AG08396 (cell line): ENCODE results near the gene CYSLTR2.
"Not testable (repeated sequence)": the region's sequence is repeated elsewhere in the genome, so short reads cannot be mapped to it uniquely, and the experiment has no call there.

Experiments used
- DNase-seq: peaks from one replicate; pipeline ENCODE4 v3.0.0; 2012; ENCODE audit warnings: low spot score, mixed read lengths

Gene CYSLTR2

DNA sequence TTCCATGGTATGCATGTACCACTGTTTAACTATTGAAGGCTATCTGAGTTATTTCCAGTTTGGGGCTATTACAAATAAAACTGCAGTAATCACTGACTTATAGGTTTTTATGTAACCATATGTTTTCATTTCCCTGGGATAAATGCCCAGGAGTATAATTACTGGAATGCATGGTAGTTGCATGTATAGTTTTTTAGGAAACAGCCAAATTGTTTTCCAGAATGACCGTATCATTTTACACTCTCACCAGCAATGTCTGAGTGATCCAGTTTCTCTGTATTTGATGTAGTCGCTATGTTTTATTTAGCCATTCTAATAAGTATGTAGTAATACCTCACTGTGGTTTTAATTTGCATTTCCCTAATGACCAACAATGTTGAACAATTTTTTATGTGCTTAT lies 42.0 kb downstream of the CYSLTR2 start:
- no peak for DNase-seq

DNA sequence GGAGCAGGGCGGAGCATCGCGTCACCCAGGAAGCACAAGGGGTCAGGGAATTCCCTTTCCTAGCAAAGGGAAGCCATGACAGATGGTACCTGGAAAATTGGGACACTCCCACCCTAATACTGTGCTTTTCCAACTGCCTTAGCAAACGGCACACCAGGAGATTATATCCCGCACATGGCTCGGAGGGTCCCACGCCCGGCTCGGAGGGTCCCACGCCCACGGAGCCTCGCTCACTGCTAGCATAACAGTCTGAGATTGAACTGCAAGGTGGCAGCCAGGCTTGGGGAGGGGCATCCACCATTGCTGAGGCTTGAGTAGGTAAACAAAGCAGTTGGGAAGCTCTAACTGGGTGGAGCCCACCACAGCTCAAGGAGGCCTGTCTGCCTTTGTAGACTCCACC lies 42.9 kb downstream of the CYSLTR2 start:
- not testable (repeated sequence) for DNase-seq

DNA sequence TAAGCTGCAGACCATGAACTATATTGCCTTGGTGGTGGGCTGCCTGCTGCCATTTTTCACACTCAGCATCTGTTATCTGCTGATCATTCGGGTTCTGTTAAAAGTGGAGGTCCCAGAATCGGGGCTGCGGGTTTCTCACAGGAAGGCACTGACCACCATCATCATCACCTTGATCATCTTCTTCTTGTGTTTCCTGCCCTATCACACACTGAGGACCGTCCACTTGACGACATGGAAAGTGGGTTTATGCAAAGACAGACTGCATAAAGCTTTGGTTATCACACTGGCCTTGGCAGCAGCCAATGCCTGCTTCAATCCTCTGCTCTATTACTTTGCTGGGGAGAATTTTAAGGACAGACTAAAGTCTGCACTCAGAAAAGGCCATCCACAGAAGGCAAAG lies 53.7 kb downstream of the CYSLTR2 start:
- no peak for DNase-seq

DNA sequence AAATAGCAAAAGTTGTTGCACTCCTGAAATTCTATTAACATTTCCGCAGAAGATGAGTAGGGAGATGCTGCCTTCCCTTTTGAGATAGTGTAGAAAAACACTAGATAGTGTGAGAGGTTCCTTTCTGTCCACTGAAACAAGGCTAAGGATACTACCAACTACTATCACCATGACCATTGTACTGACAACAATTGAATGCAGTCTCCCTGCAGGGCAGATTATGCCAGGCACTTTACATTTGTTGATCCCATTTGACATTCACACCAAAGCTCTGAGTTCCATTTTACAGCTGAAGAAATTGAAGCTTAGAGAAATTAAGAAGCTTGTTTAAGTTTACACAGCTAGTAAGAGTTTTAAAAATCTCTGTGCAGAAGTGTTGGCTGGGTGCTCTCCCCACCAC lies 55.0 kb downstream of the CYSLTR2 start:
- no peak for DNase-seq

DNA sequence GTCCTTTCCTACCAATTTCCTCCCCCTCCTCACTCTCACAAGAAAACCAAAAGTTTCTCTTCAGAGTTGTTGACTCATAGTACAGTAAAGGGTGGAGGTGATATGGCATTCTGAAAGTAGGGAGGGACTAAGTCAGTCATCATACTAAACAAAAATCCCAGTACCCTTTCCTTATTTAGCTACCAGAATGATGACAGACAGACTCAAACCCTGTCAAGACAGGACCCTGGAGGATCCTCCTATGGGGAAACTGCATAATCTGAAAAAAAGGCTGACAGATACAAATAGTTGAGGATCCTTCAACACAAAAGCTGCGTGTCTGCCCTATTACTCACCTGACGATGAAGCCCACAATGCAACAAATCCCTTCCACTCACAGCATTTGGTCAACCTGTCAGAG lies 55.5 kb downstream of the CYSLTR2 start:
- DNase-seq: no peak

DNA sequence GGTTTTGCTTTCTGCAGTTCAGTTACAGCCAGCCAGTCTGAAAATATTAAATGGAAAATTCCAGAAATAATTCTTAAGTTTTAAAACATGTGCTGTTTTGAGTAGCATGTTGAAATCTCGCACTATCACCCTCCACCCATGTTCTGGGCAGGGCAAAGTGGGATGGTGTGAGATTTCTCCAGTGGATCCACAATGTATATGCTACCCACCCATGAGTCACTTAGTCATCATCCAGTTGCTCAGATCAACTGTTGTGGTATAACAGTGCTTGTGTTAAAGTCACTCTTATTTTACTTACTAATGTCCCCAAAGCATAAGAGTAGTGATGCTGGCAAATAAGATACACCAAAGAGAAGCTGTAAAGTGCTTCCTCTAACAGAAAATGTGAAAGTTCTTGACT lies 56.4 kb downstream of the CYSLTR2 start:
- DNase-seq: no peak

DNA sequence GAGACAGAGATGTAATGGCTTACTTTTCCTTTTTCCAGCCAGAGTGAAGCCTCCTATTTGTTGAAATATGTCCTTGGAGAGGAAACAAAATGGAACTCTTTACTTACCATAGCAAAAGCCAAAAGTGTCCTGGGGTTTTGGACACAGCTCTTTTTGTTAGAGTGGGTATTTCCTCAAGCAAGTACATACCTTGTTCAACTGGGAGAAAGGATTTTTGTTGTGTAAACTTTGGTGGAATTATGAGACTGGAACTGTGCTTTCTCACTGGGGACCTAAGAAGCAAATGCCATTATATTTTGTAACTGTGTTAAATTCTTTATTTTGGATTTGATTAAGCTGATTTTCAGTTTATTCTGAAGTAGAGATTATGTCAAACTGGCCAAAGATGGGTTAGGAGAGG lies 58.4 kb downstream of the CYSLTR2 start:
- no peak for DNase-seq

DNA sequence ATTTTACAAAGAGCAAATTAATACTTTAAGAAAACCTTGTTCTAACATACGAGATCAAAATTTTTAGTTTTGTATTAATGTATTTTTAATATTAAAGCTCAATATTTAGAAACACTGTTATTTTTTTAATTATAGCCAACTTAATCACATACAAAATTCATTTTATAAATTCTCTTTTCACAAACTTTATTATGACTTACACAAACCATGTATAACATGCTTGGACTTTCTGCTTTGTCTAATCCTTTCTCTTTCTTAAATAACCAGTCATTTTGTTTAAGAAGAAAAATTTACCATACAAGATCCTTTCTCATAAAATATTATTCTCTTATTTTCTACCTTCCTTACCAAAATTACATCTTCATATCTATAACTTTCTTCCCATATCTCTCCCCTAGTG lies 62.2 kb downstream of the CYSLTR2 start:
- no peak for DNase-seq

DNA sequence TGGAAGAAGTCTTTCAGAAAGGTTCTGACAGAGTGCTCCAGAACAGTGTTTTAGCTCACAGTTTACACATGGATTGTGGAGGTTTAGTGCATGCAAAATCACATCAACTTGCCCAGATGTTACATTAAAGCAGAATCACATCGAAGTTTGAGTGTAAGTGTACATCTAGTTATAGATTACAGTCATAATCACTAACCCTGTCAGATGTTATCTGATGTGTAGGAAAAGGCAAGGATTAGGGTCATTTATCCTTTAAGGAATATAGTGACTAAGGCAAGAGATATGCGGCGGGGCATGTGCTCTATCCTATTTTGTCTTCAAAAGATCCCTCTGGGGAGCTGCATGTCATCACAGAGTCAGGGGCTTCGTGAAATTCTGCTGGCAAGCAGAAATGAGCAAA lies 66.9 kb downstream of the CYSLTR2 start:
- DNase-seq: no peak

DNA sequence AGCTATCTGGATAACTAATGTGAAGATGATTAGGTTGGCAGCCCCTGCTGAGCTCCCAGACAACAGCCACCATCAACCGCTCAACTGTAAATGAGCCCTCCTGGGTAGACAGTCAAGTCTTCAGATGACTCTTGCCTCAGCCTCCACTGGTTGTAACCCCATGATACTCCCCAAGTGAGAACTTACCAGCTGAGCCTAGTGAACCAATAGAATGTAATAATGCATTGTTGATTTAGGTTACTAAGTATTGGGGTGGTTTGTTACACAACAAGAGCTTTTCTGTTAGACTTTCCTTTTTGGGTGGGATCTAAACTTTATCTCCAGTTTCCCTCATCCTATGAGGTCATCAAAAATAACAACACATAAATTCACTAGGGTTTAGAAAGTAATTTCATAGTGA lies 69.4 kb downstream of the CYSLTR2 start:
- DNase-seq: no peak

DNA sequence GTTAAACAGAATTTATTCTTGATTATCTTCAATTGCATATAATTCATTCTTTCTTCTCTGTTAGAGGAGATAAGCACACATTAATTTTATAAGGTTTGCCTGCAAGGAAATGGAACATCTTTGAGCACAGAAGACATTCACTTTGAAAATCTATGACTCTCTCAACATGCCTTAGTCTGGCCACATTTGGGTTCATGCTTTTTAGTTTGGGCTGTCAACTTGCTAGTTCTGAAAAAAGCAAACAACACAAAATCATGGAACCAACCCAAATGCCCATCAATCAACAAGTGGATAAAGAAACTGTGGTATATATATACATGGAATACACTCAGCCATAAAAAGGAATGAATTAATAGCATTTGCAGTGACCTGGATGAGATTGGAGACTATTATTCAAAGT lies 71.5 kb downstream of the CYSLTR2 start:
- DNase-seq: no peak

DNA sequence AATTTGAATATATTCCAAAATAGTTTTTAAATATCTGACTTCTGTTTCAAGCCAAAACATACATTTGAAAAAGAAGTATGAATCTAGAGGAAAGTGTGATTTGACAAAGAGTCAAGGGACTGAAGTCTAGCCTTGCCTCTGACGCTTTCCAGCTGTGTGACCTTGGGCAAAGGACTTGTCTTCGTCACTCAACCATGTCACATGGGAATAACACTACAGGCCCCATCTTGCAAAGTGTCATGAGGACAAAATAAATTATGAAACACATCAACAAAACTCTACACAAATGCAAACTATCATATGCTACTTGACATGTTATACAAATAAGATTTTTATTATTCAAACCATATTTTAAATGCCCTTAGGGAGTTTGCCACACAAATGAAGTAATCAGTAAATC lies 73.0 kb downstream of the CYSLTR2 start:
- no peak for DNase-seq

DNA sequence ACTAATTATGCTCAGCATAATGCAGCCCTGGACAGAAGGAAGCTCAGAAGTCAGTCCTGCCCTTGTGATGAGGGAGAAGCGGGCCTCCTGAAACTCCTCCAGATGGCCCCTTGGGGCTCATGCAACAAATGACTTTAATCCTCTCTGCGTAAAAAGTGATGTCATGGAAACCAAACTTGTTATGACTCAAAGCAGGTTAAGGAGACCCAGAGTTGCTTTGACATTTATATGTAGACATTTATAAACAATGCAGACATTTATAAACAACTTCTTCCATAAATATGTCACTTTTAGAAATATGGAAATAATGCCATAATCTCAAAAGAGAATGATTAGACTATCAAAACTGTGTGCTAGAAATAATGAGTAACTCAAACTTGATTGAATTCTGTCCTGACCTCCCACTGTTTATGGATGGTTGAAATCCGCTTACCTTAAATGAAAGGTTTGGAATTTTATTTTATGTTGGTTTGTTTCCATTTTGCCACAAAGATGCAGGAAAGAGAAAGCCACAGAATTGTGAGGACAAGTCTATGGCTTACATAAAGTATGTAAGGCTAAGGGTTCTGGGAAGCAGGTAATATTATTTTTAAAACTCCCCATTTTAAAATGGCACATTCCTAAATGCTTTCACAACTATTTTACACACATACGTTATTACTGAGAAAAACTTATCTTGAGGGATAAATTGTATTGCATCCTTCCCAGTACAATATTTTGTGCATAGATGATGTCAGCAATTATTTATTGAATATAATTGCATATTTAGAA lies 73.7 kb downstream of the CYSLTR2 start:
- DNase-seq: no peak

DNA sequence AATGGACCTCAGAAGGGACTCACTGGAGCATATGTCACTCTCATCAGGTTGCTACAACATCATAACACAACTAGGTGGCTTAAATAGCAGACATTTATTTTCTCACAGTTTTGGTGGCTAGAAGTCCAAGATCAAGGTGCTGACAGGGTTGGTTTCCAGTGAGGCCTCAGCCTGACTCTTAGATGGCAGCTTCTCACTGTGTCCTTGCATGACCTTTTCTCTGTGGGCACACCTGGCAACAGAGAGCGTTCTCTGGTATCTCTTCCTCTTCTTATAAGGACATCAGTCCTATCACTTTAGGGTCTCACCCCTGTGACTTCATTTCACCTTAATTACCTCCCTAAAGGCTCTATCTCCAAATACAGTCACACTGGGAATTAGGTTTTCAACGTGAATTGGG lies 74.5 kb downstream of the CYSLTR2 start:
- DNase-seq: no peak

DNA sequence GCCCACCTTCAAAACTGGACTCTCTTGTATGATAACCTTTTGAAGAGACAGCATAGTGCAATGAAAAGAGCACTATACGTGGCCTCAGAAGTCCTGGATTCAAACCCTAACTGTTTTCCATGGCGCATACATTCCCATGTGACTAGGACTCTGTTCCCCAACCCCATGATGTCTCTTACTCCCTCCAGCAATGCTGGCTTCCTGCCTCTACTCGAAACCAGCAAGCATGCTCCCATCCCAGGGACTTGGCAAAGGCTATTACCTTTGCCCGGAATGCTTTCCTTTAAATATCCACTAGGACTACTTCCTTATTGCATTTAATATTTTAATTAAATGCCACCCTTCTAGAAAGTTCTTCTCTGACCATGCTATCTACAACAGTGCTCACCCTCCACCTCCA lies 75.1 kb downstream of the CYSLTR2 start:
- no peak for DNase-seq

DNA sequence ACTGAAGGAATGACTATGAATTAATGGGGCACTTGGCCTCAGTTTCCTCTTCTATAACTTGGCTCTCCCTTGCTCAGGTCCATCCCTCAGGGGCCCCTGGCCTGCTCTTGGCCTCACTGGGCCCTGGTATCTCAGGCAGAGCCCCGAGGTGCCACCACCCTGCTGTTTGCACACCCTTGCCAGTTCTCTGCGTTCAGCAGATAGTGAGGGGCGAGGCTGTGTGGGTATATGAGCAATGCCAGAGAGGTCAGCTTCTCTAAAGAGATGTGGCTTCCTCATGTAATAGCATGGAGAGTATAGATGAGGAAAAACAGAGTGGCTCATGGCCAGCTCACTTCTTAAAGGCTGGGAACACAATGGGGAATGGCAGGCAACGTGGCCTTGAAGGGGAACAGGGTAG lies 76.1 kb downstream of the CYSLTR2 start:
- DNase-seq: no peak

DNA sequence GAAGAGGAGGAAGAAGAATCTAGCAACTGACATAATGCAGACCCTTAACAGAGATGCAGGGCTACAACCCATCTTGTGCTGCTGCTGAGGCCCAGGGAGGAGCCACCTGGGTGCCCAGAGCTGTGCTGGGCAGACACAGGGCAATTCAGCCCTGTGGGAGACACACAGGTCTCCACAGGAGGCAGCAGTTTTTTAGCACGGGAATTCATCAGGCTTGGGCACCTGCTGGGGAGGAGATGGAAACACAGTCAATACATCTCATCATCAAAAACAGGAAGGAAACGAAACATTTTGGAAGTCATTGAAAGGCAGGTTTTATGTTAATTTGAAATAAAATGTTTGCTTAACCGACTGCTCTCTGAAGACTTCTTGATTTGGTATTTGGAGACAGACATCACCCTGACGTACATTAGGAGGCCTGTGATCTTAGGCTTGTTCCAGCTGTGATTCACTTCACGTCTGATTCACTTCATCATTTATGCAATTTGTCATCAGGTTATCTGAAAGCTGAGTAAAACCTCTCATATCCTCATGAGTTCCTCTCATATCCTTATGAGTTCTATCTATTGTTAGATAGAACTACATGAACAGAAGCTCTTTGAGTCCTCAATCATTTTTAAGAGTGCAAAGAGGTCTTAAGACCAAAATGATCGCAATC lies 77.4 kb downstream of the CYSLTR2 start:
- DNase-seq: no peak

DNA sequence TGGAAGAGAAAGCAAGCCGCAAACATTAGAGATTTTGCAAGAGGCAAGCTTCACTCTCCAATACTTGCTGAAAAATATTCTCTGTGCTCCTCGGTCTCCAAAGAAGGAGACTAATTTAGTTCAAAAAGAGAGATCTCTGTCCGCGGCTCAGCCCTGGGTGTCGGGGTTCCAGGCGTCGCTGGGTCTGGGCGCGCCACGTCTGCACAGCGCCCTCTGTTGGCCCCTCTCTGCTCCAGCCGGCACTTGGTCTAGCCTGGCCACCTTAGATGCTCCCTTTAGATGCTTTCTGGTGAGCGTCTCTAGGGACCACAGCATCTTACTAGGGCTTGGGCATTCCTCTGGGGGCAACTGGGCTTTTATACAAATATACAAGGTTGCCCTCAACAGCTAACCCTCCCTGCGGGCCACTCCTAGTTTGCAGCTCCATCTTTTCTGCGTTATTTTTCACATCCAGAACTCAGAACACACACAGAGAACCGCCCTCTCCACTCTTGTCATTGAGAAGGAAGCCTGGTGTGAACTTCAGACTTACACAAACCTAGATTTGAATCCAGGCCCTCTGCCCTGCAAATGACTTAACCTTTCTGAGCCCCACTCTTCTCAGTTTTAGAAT lies 78.3 kb downstream of the CYSLTR2 start:
- no peak for DNase-seq

DNA sequence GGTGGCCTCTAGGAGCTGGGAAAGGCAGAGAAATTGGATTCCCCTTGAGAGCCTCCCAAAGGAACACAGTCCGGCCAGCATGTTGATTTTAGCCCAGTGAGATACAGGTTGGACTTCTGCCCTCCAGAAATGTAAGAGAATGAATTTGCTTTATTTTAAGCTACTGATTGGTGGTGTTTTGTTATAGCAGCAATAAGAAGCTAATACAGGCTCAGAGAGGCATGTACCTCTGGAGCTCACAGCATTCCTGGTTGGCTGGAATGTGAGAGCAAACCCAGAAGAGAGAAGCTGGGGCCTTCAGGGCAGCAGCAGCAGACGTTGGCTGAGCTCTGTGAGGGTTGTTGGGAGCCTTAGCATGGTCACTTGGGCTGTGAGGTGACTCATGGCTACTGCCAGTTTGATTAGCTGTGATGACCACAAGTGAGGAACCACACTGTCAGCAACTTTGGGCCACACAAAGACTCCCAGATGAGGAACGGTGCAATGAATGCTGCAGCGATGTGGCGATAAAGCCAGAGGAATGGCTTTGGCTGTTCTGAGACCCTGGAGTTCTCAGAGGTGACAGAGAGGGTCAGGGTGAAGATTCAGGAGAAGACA lies 80.1 kb downstream of the CYSLTR2 start:
- DNase-seq: no peak

DNA sequence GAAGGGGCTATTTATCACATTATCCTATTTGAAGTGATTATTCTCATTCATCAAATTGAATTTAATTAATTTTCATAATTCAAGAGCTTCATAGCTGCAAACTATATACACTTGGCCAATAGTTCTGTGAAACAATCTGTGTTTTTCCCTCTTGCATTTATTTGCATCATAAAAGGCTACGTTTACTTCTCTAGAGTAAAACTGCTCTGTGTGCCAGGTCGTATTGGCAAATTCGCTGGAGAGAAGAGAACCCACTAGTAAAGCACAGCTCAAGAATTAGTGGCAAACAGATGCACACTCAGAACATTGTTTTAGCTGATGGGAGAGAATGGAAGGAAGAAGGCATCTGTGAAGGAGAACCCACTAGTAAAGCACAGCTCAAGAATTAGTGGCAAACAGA lies 81.8 kb downstream of the CYSLTR2 start:
- DNase-seq: no peak

DNA sequence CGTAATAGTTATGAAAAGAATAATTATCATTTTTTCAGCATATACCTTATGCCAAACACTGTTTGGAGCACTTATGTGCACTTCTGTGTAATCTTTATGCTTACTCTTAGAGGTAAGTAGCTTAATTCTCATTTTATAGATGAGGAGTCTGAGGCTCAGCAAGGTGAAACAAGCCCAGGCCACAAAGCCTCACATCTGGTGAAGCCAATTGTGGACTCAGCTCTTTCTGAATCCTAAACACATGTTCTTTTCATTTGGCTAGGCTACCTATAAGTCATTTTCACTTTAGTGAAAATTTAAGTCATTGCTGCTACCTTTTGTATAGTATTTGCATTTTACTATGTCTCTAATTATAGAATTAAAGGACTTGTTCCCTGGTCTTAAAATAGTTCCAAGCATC lies 84.0 kb downstream of the CYSLTR2 start:
- no peak for DNase-seq

DNA sequence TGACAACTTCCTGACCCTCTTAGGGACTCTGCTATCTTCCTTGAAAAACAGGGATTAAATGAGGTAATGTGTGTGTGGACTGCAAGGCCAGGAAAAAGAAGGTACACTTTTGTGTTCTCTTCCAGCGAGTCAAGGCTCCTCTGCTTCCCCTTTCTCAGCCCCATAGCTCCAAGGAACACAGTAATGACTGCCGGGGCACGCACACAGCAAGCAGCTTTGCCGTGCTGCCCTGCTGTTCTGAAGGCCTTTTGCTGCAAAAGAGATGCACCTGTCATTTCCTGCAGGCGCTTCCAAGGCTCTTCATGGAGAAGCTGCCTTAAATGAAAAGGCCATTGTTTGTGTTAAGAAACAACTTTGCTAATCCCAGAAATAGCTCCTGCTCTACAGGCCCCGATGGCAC lies 84.6 kb downstream of the CYSLTR2 start:
- no peak for DNase-seq

DNA sequence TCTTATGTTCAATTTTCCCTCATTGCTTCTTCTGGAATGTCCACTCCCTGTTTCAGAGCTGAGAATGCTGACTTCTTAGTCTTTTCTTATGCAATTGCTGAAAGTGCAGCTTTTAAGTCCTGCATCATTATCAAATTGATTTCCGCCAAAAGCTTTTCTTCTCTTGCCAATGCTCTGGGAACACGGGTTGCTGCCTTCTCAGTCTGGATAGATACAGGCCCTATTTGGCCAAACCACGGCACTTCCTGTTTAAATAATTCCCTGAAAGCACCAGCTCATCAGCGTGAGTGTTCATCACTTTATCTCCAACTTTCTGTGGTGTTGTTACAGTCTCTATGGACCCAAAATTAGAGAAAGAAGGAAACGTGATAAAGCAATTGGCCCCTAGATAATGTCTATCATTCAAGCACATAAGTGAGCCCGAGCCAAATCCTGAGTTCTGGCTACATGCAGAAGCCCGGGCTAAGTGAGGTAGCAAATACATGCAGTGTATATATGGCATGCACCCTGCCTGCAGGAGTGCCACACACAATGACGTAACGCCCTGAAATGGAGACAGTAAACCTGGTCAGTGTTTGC lies 85.7 kb downstream of the CYSLTR2 start:
- DNase-seq: no peak
